Measurements from ENCODE around the gene TTYH3.

DNA sequence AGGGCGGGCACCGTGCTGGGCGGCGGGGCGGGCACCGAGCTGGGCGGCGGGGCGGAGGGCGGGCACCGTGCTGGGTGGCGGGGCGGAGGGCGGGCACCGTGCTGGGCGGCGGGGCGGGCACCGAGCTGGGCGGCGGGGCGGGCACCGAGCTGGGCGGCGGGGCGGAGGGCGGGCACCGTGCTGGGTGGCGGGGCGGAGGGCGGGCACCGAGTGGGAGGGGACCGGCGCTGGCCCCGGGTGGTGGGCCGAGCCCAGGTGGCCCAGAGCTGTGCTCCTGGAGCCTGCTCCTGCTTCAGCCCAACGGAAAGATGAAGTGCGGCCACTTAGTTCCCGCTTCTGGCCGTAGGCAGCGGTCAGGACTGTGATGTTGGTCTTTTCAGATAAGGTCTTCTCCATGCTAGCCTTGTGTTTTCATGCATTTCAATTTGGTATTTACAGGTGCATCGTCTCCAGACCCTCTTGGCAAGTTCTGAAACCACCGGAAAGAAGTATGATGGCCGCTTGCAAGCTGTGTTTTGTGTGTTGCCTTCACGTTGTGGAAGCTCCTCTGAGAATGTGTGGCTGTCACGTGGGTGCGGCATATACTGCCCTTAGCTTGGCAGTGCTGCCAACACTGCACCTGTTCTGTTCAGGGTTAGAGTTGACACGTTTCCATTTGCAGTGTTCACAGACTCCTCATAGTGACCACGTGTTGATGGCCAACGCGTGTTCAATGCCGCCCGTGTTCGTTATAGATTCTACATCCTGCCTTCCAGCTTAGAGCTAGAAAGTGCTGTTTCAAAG is 47.8 kb upstream of the TTYH3 start:
- no peak for TF ChIP-seq POLR2AphosphoS5 (IDR thresholded peaks at IDR 0.05; ENCODE audit: low read depth, low read length)
- TF ChIP-seq, protein P1, sequence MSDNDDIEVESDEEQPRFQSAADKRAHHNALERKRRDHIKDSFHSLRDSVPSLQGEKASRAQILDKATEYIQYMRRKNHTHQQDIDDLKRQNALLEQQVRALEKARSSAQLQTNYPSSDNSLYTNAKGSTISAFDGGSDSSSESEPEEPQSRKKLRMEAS (IDR thresholded peaks at IDR 0.05) = no peak

Measured in H1 (cell line).